ENCODE data around the gene RNF11. TPM values are rescaled to one million over a fixed set of nuclear protein-coding genes. Genes with fewer than 3 reads are reported as not detected.

Gene RNF11
- total RNA-seq, 1 donor from 2014 or later = 94.0 TPM

DNA sequence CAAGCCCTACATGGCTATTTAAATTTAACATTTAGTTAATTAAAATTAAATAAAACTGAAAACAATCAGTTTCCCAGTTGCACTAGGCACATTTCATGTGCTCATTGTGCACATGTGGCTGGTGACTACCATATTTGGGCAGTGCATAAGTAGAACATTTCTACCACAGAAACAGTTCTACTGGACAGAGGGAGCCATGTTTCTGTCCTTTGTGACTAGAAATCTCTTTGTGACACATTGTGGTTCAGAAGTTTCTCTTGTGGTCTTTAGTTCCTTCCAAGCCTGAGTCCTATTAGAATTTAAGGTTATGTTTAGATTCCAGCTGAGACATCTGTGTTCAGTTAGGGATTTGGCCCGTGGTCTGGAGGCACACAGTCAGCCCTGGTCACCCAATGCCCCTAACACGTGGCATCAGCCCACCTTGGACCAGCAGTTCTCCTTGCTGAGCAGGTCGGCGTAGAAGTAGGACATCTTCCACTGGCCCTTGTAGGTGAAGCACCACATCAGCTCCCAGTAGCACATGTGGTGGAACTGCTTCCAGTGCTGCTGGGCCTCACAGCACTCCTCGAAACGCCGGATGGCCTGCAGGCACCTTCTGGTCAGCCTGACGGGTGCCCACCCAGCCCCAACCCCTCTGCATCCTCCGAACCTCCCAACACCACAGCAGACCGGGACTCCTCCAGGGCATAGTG is 65.2 kb downstream of the RNF11 start:
- no peaks in the 10 kb centered on the region for H3K36me3 ChIP-seq
- H3K4me3 ChIP-seq = no peak overlapping the region
- H3K27me3 ChIP-seq = no peaks in the 10 kb centered on the region
- DNase-seq = peak; percentile 41
- ATAC-seq = no peak
- H3K27ac ChIP-seq = no peak overlapping the region
- H3K4me1 ChIP-seq = peaks cover 9% of the 10 kb centered on the region
- TF ChIP-seq CTCF (IDR thresholded peaks at IDR 0.05) = no peak
- intact Hi-C loops (cut with DNase I) = no loop called here
- H3K9me3 ChIP-seq = no peaks in the 10 kb centered on the region

- no peaks in the 10 kb centered on the region for H3K36me3 ChIP-seq
- H3K9me3 ChIP-seq = no peaks in the 10 kb centered on the region
- H3K27ac ChIP-seq = no peak overlapping the region
- no peak for TF ChIP-seq CTCF (IDR thresholded peaks at IDR 0.05)
- no peaks in the 10 kb centered on the region for H3K27me3 ChIP-seq
- ATAC-seq = no peak
- no peak overlapping the region for H3K4me3 ChIP-seq
- no peak for DNase-seq
- intact Hi-C loops (cut with DNase I) = no loop called here
- H3K4me1 ChIP-seq = peaks cover 4% of the 10 kb centered on the region
These were observed 65.7 kb downstream of the RNF11 start for GRCh38 chr1:51301844-51302162.

DNA sequence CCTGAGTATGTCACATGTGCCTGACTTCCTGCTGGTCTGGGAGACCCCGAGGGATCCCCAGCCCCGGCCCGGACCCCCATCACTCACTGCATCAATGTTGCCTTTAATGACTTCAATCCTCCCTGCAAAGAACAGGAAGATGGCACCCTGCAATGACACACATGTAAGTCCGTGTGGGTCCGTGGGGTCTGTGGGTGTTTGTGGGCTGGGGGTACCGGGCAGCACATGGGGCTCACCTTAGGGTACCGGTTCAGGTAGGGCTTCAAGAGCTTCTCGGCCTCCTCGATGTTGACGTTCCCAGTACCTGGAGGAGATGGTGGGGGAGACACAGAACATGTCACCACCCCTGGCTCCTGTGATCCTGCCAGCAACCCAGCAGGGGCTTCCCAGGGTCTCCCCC is 66.2 kb downstream of the RNF11 start:
- no peaks in the 10 kb centered on the region for H3K9me3 ChIP-seq
- no peaks in the 10 kb centered on the region for H3K27me3 ChIP-seq
- TF ChIP-seq CTCF (IDR thresholded peaks at IDR 0.05) = no peak
- ATAC-seq (no peak), DNase-seq (peak; percentile 50)
- intact Hi-C loops (cut with DNase I) = no loop called here
- peaks cover 3% of the 10 kb centered on the region for H3K4me1 ChIP-seq
- H3K36me3 ChIP-seq = no peaks in the 10 kb centered on the region
- H3K27ac ChIP-seq = no peak overlapping the region
- H3K4me3 ChIP-seq = no peak overlapping the region

GRCh38 chr1:51302746-51303145 is 66.7 kb downstream of the RNF11 start:
- intact Hi-C loops (cut with DNase I) = no loop called here
- no peak overlapping the region for H3K27ac ChIP-seq

DNA sequence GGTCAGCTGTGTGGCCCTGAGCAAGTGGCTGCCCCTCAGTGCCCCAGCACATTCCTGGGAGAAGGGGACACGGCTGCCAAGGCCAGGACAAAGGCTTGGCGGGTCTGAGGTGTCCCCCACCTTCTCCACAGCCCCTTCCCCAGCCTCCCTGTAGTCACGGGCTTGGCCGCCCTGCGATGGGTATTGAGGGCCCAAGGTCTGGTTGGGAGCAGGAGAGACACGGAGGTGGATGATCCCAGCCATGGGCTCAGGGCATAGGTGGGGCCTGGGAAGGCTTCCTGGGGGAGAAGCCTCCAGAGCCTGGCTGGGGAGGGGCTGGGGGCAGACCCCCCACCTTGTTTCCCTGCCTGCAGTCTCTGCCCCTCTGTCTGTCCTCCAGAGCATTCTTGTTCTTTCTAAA is 67.2 kb downstream of the RNF11 start:
- H3K27ac ChIP-seq = no peak overlapping the region
- ATAC-seq (no peak), DNase-seq (peak; percentile 62)
- no peaks in the 10 kb centered on the region for H3K9me3 ChIP-seq
- H3K4me1 ChIP-seq = no peaks in the 10 kb centered on the region
- intact Hi-C loops (cut with DNase I) = no loop called here
- no peaks in the 10 kb centered on the region for H3K27me3 ChIP-seq
- TF ChIP-seq CTCF (IDR thresholded peaks at IDR 0.05) = no peak
- no peaks in the 10 kb centered on the region for H3K36me3 ChIP-seq
- H3K4me3 ChIP-seq = no peak overlapping the region

More at GRCh38 chr1:51302746-51303145, 66.7 kb downstream of the RNF11 start:
- H3K4me1 ChIP-seq = no peaks in the 10 kb centered on the region
- no peaks in the 10 kb centered on the region for H3K9me3 ChIP-seq
- no peak overlapping the region for H3K4me3 ChIP-seq
- ATAC-seq (no peak), DNase-seq (no peak)
- H3K36me3 ChIP-seq = no peaks in the 10 kb centered on the region
- no peaks in the 10 kb centered on the region for H3K27me3 ChIP-seq
- TF ChIP-seq CTCF (IDR thresholded peaks at IDR 0.05) = no peak

DNA sequence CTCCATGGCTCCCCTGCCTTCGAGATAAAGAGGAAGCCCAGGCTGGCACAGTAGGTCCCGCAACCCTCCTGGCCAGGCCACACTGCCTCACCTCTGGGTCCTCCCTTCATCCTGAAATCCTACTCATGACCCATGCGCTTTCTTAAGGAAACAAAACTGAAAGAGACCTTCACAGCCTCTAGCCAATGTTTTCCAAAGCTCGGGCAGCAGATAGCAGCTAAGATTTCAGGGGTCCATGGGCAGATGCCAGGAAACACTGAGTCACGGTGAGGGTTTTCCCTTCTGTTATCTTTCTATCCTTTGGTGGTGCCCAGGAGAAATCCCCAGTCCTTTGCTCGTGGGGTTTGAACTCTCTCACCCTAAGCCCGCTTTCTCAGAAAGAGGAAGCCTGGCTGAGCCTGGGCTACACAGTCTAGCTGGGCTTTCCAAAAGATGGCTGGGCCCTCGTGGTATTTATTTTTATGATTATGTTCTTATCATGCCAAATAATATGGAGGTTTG is 67.7 kb downstream of the RNF11 start:
- Histone ChIP-seq H3K36me3 (no peaks in the 10 kb centered on the region), H3K4me1 (no peaks in the 10 kb centered on the region), H3K9me3 (no peaks in the 10 kb centered on the region), H3K27ac (no peak overlapping the region), H3K4me3 (no peak overlapping the region), H3K27me3 (no peaks in the 10 kb centered on the region)
- intact Hi-C loops (cut with DNase I) = no loop called here
- TF ChIP-seq CTCF (IDR thresholded peaks at IDR 0.05) = no peak
- DNase-seq (no peak), ATAC-seq (peak; percentile 15)
